Measurements from ENCODE around the gene ELL.

Gene ELL

GRCh38 chr19:18392926-18393325 lies 128.9 kb downstream of the ELL start:
- H3K4me3 ChIP-seq (ENCODE audit: low read length), result no peak overlapping the region
- DNase-seq (ENCODE audit: low read depth, low spot score), result no peak

Measured in Jurkat, Clone E6-1 (cell line).